HUES64 (cell line): ENCODE results near the gene RARA.

ENCODE experiments used
- H3K27ac ChIP-seq: 2 replicates; pipeline ENCODE4 v1.7.0; 2013; ENCODE audit warnings: low read depth, low read length, inconsistent platforms
- H3K27me3 ChIP-seq: 2 replicates; pipeline ENCODE4 v1.6.1; 2013; ENCODE audit warnings: mild to moderate bottlenecking, low read length; ENCODE audit not compliant: insufficient read depth
- H3K36me3 ChIP-seq: 2 replicates; pipeline ENCODE4 v1.6.1; 2013; ENCODE audit warnings: mild to moderate bottlenecking, low read length; ENCODE audit not compliant: insufficient read depth
- H3K4me1 ChIP-seq: 2 replicates; pipeline ENCODE4 v1.6.1; 2013; ENCODE audit warnings: mild to moderate bottlenecking, low read length, moderate library complexity; ENCODE audit not compliant: insufficient read depth
- H3K4me3 ChIP-seq: 2 replicates; pipeline ENCODE4 v1.5.1; 2013; ENCODE audit warnings: mild to moderate bottlenecking, low read length, moderate library complexity
- H3K9ac ChIP-seq: 2 replicates; pipeline ENCODE4 v1.6.1; 2013; ENCODE audit warnings: mild to moderate bottlenecking, low read depth, low read length
- H3K9me3 ChIP-seq: 2 replicates; pipeline ENCODE4 v1.6.1; 2013; ENCODE audit warnings: low read depth, low read length; ENCODE audit not compliant: insufficient read depth
- WGBS: fragments of 150-250, 120-280 bp; methylation state at CpG from one replicate; pipeline ENCODE4 v1.1.7; 2013; ENCODE audit warnings: missing lambda C conversion rate; 5-methylcytosine and 5-hydroxymethylcytosine counted together

RARA gene

GRCh38 chr17:40309949-40310510, 1.1 kb downstream of the RARA start:
- Histone ChIP-seq H3K36me3 (no peaks in the 10 kb centered on the region), H3K4me3 (peak overlapping the region; percentile 72), H3K9ac (no peak overlapping the region), H3K27ac (no peak overlapping the region), H3K27me3 (no peaks in the 10 kb centered on the region), H3K4me1 (peaks cover 39% of the 10 kb centered on the region), H3K9me3 (no peaks in the 10 kb centered on the region)
- WGBS: 87% methylated on average over 2 of the region's 2 CpGs

- H3K36me3 ChIP-seq: no peaks in the 10 kb centered on the region
- 87% methylated on average over 7 of the region's 7 CpGs for WGBS
- no peaks in the 10 kb centered on the region for H3K9me3 ChIP-seq
- no peak overlapping the region for H3K27ac ChIP-seq
- peaks cover 2% of the 10 kb centered on the region for H3K27me3 ChIP-seq
- H3K4me1 ChIP-seq: peaks cover 45% of the 10 kb centered on the region
- no peak overlapping the region for H3K4me3 ChIP-seq
- no peak overlapping the region for H3K9ac ChIP-seq
These were observed 2.0 kb downstream of the RARA start for GRCh38 chr17:40310882-40311391.

- H3K4me3 ChIP-seq: no peak overlapping the region
- no peak overlapping the region for H3K27ac ChIP-seq
- no peak overlapping the region for H3K9ac ChIP-seq
- 86% methylated on average over 2 of the region's 2 CpGs for WGBS
- no peaks in the 10 kb centered on the region for H3K9me3 ChIP-seq
- peaks cover 8% of the 10 kb centered on the region for H3K27me3 ChIP-seq
- peaks cover 44% of the 10 kb centered on the region for H3K4me1 ChIP-seq
- no peaks in the 10 kb centered on the region for H3K36me3 ChIP-seq
These were observed 2.6 kb downstream of the RARA start for GRCh38 chr17:40311575-40311974.

- Histone ChIP-seq H3K27ac (no peak overlapping the region), H3K4me1 (peaks cover 38% of the 10 kb centered on the region), H3K9ac (no peak overlapping the region), H3K4me3 (no peak overlapping the region), H3K36me3 (no peaks in the 10 kb centered on the region), H3K9me3 (no peaks in the 10 kb centered on the region), H3K27me3 (peaks cover 15% of the 10 kb centered on the region)
- 83% methylated on average over 7 of the region's 7 CpGs for WGBS
These were observed 3.3 kb downstream of the RARA start for GRCh38 chr17:40312131-40312731.

- H3K4me1 ChIP-seq: peaks cover 29% of the 10 kb centered on the region
- no peak overlapping the region for H3K27ac ChIP-seq
- H3K9me3 ChIP-seq: no peaks in the 10 kb centered on the region
- 64% methylated on average over 4 of the region's 4 CpGs for WGBS
- H3K36me3 ChIP-seq: no peaks in the 10 kb centered on the region
- no peak overlapping the region for H3K4me3 ChIP-seq
- H3K27me3 ChIP-seq: peaks cover 20% of the 10 kb centered on the region
- H3K9ac ChIP-seq: no peak overlapping the region
These were observed 4.1 kb downstream of the RARA start for GRCh38 chr17:40312893-40313667.

- Histone ChIP-seq H3K4me1 (peaks cover 25% of the 10 kb centered on the region), H3K9ac (no peak overlapping the region), H3K36me3 (no peaks in the 10 kb centered on the region), H3K27me3 (peaks cover 28% of the 10 kb centered on the region), H3K9me3 (no peaks in the 10 kb centered on the region), H3K27ac (no peak overlapping the region), H3K4me3 (no peak overlapping the region)
- WGBS: 73% methylated on average over 4 of the region's 7 CpGs
These were observed 4.9 kb downstream of the RARA start for GRCh38 chr17:40313668-40314583.

- Histone ChIP-seq H3K4me1 (peaks cover 25% of the 10 kb centered on the region), H3K27ac (no peak overlapping the region), H3K4me3 (no peak overlapping the region), H3K9me3 (no peaks in the 10 kb centered on the region), H3K27me3 (peaks cover 32% of the 10 kb centered on the region), H3K36me3 (no peaks in the 10 kb centered on the region), H3K9ac (no peak overlapping the region)
- 75% methylated on average over 3 of the region's 3 CpGs for WGBS
These were observed 5.6 kb downstream of the RARA start for GRCh38 chr17:40314584-40314956.

GRCh38 chr17:40315206-40315605, 6.2 kb downstream of the RARA start:
- Histone ChIP-seq H3K36me3 (no peaks in the 10 kb centered on the region), H3K27me3 (peaks cover 32% of the 10 kb centered on the region), H3K4me1 (peaks cover 22% of the 10 kb centered on the region), H3K4me3 (no peak overlapping the region), H3K9ac (no peak overlapping the region), H3K9me3 (no peaks in the 10 kb centered on the region), H3K27ac (no peak overlapping the region)
- 87% methylated on average over 3 of the region's 3 CpGs for WGBS

- WGBS: 68% methylated on average over 9 of the region's 9 CpGs
- H3K9ac ChIP-seq: no peak overlapping the region
- H3K27me3 ChIP-seq: peaks cover 32% of the 10 kb centered on the region
- H3K36me3 ChIP-seq: no peaks in the 10 kb centered on the region
- H3K4me3 ChIP-seq: peak overlapping the region; percentile 73
- H3K9me3 ChIP-seq: no peaks in the 10 kb centered on the region
- H3K4me1 ChIP-seq: peaks cover 23% of the 10 kb centered on the region
- H3K27ac ChIP-seq: no peak overlapping the region
These were observed 6.9 kb downstream of the RARA start for GRCh38 chr17:40315678-40316570.
